GM10248 (cell line): ENCODE results near the gene EGFLAM.
"Not testable (repeated sequence)": the region's sequence is repeated elsewhere in the genome, so short reads cannot be mapped to it uniquely, and the experiment has no call there.

Source experiments
- CTCF ChIA-PET: fragments of 300-600 bp; sonication (Branson Sonifier 250); formaldehyde crosslinking; extraction: SDS; loops from one replicate; lab custom pipeline; 2021; ENCODE audit warnings: antibody characterized with exemption; lab: Yijun Ruan, JAX
- POLR2A ChIA-PET: fragments of 350-650 bp; sonication (Branson Sonifier 250); formaldehyde crosslinking; extraction: SDS; loops from one replicate; lab custom pipeline; 2020; ENCODE audit warnings: antibody characterized with exemption; lab: Yijun Ruan, JAX
- DNase-seq: peaks from one replicate; pipeline ENCODE4 v3.0.0; 2012; ENCODE audit errors: extremely low spot score
- CTCF ChIP-seq: IDR thresholded peaks from 2 replicates; pipeline ENCODE4 v1.5.1; 2012; ENCODE audit warnings: mild to moderate bottlenecking, low read depth; ENCODE audit errors: extremely low read depth, missing control alignments, control extremely low read depth

The EGFLAM gene

GRCh38 chr5:38408446-38409198 lies 150.3 kb downstream of the EGFLAM start:
- ChIA-PET CTCF (interaction anchor here (1.6 to 1.7 kb wide), 2 partner anchors 12 to 26 kb away, joined by 5 to 8 read pairs; no protein-coding TSS in a partner anchor), POLR2A (no interaction called here)
- no peak for DNase-seq
- no peak for TF ChIP-seq CTCF

DNA sequence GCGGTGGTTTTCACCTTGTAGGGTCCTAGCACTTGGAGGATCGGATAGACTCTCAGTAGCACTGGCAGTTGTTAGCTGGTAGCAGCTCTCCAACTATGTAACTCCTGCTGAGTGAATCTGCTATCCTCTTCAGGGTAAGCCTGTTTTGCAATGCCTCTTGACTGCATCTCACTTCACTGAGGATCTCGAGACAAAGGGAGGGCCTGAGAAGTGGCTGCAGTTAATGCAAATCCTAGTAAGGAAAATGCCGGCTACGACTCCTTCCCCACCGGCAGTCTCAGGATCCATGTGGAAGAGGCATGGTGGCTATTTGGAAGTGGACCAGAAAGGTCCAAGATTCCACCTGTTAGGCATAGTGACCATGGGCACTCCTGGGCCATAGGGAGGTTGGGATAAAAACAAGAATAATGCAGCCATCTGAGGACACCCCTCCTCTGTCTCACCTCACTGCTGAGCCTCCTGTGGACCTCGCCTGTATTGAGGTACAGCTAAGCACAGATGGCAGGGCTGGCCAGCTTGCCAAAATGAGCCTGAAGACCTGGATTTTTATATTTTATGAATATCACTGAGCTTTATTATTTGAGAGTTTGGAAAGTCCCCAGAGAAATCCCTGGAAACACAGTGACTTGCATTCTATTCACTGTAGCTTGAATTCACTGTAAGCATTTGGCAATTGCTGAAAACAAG lies 152.1 kb downstream of the EGFLAM start:
- DNase-seq, result no peak
- TF ChIP-seq CTCF, result no peak
- CTCF ChIA-PET, result interaction anchor here (1.7 to 3.3 kb wide), 2 partner anchors 10 to 31 kb away, joined by 8 to 21 read pairs; no protein-coding TSS in a partner anchor
- POLR2A ChIA-PET, result interaction anchor here (0.6 kb wide), 1 partner anchor 1109 kb away, joined by 4 read pairs; no protein-coding TSS in a partner anchor

DNA sequence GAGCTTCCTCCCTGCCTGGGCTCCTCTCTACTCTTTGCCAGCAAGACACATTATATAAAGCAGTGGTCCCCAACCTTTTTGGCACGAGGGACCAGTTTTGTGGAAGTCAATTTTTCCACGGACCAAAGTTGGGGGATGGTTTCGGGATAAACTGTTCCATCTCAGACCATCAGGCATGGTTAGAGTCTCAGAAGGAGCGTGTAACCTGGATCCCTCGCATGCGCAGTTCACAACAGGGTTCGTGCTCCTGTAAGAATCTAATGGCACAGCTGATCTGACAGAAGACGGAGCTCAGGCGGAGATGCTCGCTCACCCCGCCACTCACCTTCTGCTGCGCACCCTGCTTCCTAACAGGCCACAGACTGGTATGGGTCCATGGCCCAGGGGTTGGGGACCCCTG lies 155.3 kb downstream of the EGFLAM start:
- TF ChIP-seq CTCF, result no peak
- ChIA-PET CTCF (interaction anchor here (1.1 kb wide), 2 partner anchors 8 to 396 kb away, joined by 3 to 4 read pairs; no protein-coding TSS in a partner anchor), POLR2A (no interaction called here)
- DNase-seq, result no peak

DNA sequence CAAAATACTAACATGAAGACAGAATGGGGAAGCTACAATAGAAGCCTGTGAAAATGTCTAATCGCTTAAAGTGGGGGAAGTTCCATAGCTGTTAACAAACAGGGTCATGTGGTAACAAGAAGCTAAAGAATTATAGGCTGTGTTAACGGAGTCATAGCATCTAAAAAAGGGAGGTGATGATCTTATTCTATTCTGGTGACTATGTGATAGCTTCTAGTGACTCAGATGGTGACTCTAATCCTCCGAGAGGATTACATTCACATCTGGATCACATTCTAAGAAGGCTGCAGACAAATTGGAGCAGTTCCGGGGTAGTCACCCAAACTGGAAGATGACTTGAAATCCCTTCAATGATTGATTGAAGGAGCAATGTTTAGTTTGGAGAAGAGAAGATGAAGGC lies 156.0 kb downstream of the EGFLAM start:
- TF ChIP-seq CTCF, result no peak
- ChIA-PET CTCF (interaction anchor here (1.1 kb wide), 2 partner anchors 9 to 396 kb away, joined by 3 to 4 read pairs; no protein-coding TSS in a partner anchor), POLR2A (no interaction called here)
- no peak for DNase-seq

GRCh38 chr5:38415772-38416171 lies 157.4 kb downstream of the EGFLAM start:
- POLR2A ChIA-PET, DNase-seq: not testable (repeated sequence)
- CTCF ChIA-PET, result interaction anchor here (1.2 to 1.8 kb wide), 4 partner anchors 9 to 394 kb away, joined by 3 to 5 read pairs (median 4); no protein-coding TSS in a partner anchor

GRCh38 chr5:38417658-38418017 lies 159.3 kb downstream of the EGFLAM start:
- ChIA-PET CTCF (interaction anchor here (0.8 to 1.8 kb wide), 3 partner anchors 15 to 392 kb away, joined by 3 to 5 read pairs (median 3); no protein-coding TSS in a partner anchor), POLR2A (interaction anchor here (0.6 kb wide), 1 partner anchor 1670 kb away, joined by 3 read pairs; no protein-coding TSS in a partner anchor)
- no peak for DNase-seq
- TF ChIP-seq CTCF, result no peak
